ENCODE results near the gene WDR1. TPM values are rescaled to one million over a fixed set of nuclear protein-coding genes. Genes with fewer than 3 reads are reported as not detected.

Gene WDR1
- total and polyA plus RNA-seq, 2 donors (not counting 3 experiments of a cell fraction or from before 2014, with no cell fraction given) = 590 to 660 TPM

DNA sequence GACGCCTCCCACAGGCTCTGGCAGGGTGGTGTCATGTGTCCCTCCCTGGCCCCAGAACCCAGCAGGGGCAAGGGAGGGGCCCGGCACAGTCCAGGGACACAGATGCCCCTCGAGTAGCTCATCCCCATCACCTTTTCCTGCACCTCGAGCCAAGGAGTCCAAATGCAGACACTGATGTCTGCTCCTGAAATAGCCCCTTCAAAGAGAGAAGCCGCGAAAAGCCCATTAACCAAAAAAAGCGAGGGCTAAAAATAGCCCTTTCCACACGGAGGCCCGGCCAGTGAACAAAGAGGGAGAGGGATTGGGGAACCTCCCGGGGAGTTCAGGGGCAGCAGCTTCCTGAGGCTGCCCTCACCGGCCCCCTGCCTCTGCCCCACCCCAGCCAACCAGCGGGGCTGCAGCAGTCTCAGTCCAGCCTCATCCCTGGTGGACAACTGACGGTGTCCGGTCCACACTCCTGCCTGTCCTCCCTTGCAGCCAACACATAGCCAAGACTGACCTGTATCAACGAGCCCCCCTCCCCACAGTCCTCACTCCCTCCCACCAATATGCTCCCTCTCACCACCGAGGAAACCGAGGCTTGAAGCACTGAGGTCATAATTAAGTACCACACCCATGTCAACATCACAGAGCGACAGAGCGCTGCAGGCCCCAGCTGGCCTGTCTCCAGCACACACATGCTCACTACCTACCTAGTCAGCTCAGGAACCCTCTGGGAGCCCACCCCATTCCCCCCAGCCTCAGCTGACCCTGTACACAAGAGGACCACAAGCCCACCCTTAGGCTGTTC is 23.9 kb downstream of the WDR1 start:
- peak; percentile 37 for FAIRE-seq
- H3K4me2 ChIP-seq (ENCODE audit: insufficient read depth, low read length) = no peak overlapping the region
- H3K9me1 ChIP-seq (replicated peaks; ENCODE audit: control insufficient read depth, extremely low read depth, insufficient read depth, low read length) = no peaks in the 10 kb centered on the region
- peaks cover 27 to 70% of the 10 kb centered on the region in 2 experiments for H3K36me3 ChIP-seq (ENCODE audit: control insufficient read depth in 2 of 2, extremely low read depth in 1 of 2, insufficient read depth in 2 of 2, low read length in 2 of 2)
- H3K4me3 ChIP-seq (replicated peaks in 1 of 3; ENCODE audit: insufficient read depth in 1 of 3, low read depth in 1 of 3, low read length in 3 of 3) = no peak overlapping the region
- no peaks in the 10 kb centered on the region for H3K27me3 ChIP-seq (ENCODE audit: control insufficient read depth in 2 of 2, insufficient read depth in 2 of 2, low read length in 2 of 2)
- peaks cover 76% of the 10 kb centered on the region for H3K4me1 ChIP-seq (ENCODE audit: control insufficient read depth, extremely low read depth, insufficient read depth, low read length)
- H2AFZ ChIP-seq (ENCODE audit: low read depth, low read length) = no peak overlapping the region
- no peaks in the 10 kb centered on the region for H3K9me3 ChIP-seq (replicated peaks; ENCODE audit: control insufficient read depth, insufficient read depth, low read length)
- POLR2A ChIA-PET = interaction anchor here (0.8 to 2.4 kb wide), 3 partner anchors 14 to 25 kb away, joined by 3 to 49 read pairs (median 11); partner anchors contain the start of gene WDR1
- intact Hi-C loops (cut with micrococcal nuclease) (loop anchor here (2.0 to 10.0 kb wide), 3 partner anchors 65 to 1452 kb away; no protein-coding TSS in a partner anchor), dilution Hi-C loops (cut with MboI; ENCODE audit: extremely low pct_ligation_motif_present, low sequenced_read_pairs) (no loop called here)
- peaks cover 82% of the 10 kb centered on the region for H3K79me2 ChIP-seq (ENCODE audit: control insufficient read depth, insufficient read depth, low read length)
- no TSS peak for BruUV-seq (replicated peaks)
- peak overlapping the region; percentile 53 for H3K27ac ChIP-seq (ENCODE audit: insufficient read depth, low read depth, low read length)
- TF ChIP-seq, protein P1, sequence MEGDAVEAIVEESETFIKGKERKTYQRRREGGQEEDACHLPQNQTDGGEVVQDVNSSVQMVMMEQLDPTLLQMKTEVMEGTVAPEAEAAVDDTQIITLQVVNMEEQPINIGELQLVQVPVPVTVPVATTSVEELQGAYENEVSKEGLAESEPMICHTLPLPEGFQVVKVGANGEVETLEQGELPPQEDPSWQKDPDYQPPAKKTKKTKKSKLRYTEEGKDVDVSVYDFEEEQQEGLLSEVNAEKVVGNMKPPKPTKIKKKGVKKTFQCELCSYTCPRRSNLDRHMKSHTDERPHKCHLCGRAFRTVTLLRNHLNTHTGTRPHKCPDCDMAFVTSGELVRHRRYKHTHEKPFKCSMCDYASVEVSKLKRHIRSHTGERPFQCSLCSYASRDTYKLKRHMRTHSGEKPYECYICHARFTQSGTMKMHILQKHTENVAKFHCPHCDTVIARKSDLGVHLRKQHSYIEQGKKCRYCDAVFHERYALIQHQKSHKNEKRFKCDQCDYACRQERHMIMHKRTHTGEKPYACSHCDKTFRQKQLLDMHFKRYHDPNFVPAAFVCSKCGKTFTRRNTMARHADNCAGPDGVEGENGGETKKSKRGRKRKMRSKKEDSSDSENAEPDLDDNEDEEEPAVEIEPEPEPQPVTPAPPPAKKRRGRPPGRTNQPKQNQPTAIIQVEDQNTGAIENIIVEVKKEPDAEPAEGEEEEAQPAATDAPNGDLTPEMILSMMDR (IDR thresholded peaks at IDR 0.05; ENCODE audit: extremely low read depth in 1 of 2, insufficient read depth in 1 of 2, low read depth in 1 of 2, low read length in 2 of 2) = no peak
- TF ChIP-seq, protein P2, sequence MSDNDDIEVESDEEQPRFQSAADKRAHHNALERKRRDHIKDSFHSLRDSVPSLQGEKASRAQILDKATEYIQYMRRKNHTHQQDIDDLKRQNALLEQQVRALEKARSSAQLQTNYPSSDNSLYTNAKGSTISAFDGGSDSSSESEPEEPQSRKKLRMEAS (IDR thresholded peaks at IDR 0.05; ENCODE audit: insufficient read depth, insufficient read length) = no peak
- TF ChIP-seq JUN (IDR thresholded peaks at IDR 0.05; ENCODE audit: borderline replicate concordance, insufficient read depth, insufficient read length, low read depth) = no peak
- TF ChIP-seq GATA2 (IDR thresholded peaks at IDR 0.05; ENCODE audit: insufficient read depth, insufficient read length, low read depth, low read length) = no peak
- peak; percentile 25 for TF ChIP-seq POLR2AphosphoS5 (IDR thresholded peaks at IDR 0.05; ENCODE audit: insufficient read depth, low read depth, low read length)
- TF ChIP-seq MYC (IDR thresholded peaks at IDR 0.05; ENCODE audit: low read depth, low read length) = no peak
- no peak for TF ChIP-seq EZH2 (IDR thresholded peaks at IDR 0.05; ENCODE audit: borderline replicate concordance, low read depth, low read length, severe bottlenecking)
- TF ChIP-seq POLR2A (IDR thresholded peaks at IDR 0.05; ENCODE audit: low read depth, low read length) = no peak
- no peak for TF ChIP-seq FOS (IDR thresholded peaks at IDR 0.05; ENCODE audit: borderline replicate concordance, insufficient read depth, low read length)
- CTCF ChIA-PET = interaction anchor here (0.9 to 1.9 kb wide), 5 partner anchors 9 to 25 kb away, joined by 3 to 9 read pairs (median 4); no protein-coding TSS in a partner anchor
- no peak for DNase-seq (ENCODE audit: low read depth, low spot score)
- H4K20me1 ChIP-seq (replicated peaks; ENCODE audit: control insufficient read depth, extremely low read depth, insufficient read depth, low read length) = no peaks in the 10 kb centered on the region
- H3K9ac ChIP-seq (replicated peaks; ENCODE audit: extremely low read depth, insufficient read depth, low read length) = no peak overlapping the region
